OCI-LY7 (cell line): ENCODE data around the gene RSPRY1. TPM values are rescaled to one million over a fixed set of nuclear protein-coding genes. Genes with fewer than 3 reads are reported as not detected.

Experiments used
- BruUV-seq: library from RNA; stranded (reverse); fragments of 400-500 nt; replicated peaks from 2 replicates; lab custom pipeline; 2021; lab: Mats Ljungman, UMichigan
- CTCF ChIA-PET: fragments of 300-600 bp; sonication (Branson Sonifier 250); formaldehyde crosslinking; loops from one replicate; lab custom pipeline; 2022; ENCODE audit warnings: antibody characterized with exemption; ENCODE audit not compliant: unreplicated experiment; lab: Charles Lee
- POLR2A ChIA-PET: fragments of 300-600 bp; sonication (Branson Sonifier 250); formaldehyde crosslinking; loops from one replicate; lab custom pipeline; 2022; ENCODE audit warnings: antibody characterized with exemption; lab: Charles Lee
- DNase-seq: peaks from one replicate; pipeline ENCODE4 v3.0.0-alpha.2; 2015; ENCODE audit warnings: low spot score
- H2AFZ ChIP-seq: fragments of 200-600 bp; sonication (generic), shearing (Covaris generic); 2 replicates; pipeline ENCODE4 v1.6.1; 2014; ENCODE audit warnings: mild to moderate bottlenecking, antibody characterized with exemption, low read length, moderate library complexity
- H3K27ac ChIP-seq: fragments of 200-600 bp; sonication (generic); 2 replicates; pipeline ENCODE4 v1.5.1; 2014; ENCODE audit warnings: mixed run types, low read depth, mild to moderate bottlenecking, moderate library complexity, low read length, inconsistent platforms; ENCODE audit not compliant: poor library complexity, severe bottlenecking
- H3K36me3 ChIP-seq: fragments of 200-600 bp; sonication (generic); 2 replicates; pipeline ENCODE4 v1.6.1; 2014; ENCODE audit warnings: mild to moderate bottlenecking, antibody characterized with exemption, low read length, moderate library complexity, mixed read lengths; ENCODE audit not compliant: insufficient read depth
- H3K4me1 ChIP-seq: fragments of 200-600 bp; sonication (generic); 2 replicates; pipeline ENCODE4 v1.5.1; 2014; ENCODE audit warnings: mild to moderate bottlenecking, low read length; ENCODE audit not compliant: insufficient read depth, poor library complexity, severe bottlenecking
- H3K4me2 ChIP-seq: fragments of 200-600 bp; sonication (generic); 2 replicates; pipeline ENCODE4 v1.6.1; 2014; ENCODE audit warnings: mild to moderate bottlenecking, low read length
- H3K4me3 ChIP-seq: fragments of 200-600 bp; sonication (generic); 2 replicates; pipeline ENCODE4 v1.5.1; 2014; ENCODE audit warnings: mild to moderate bottlenecking, low read depth, low read length; ENCODE audit not compliant: poor library complexity, severe bottlenecking
- H3K79me2 ChIP-seq: fragments of 200-600 bp; sonication (generic); 2 replicates; pipeline ENCODE4 v1.6.1; 2016; ENCODE audit warnings: low read depth, mild to moderate bottlenecking, low read length, moderate library complexity, mixed read lengths; ENCODE audit not compliant: insufficient read depth
- H3K9me2 ChIP-seq: fragments of 200-600 bp; sonication (generic); 2 replicates; pipeline ENCODE4 v1.6.1; 2016; ENCODE audit warnings: mild to moderate bottlenecking, low read length, mixed read lengths; ENCODE audit not compliant: insufficient read depth
- H3K9me3 ChIP-seq: fragments of 200-600 bp; sonication (generic); 2 replicates; pipeline ENCODE4 v1.6.1; 2014; ENCODE audit warnings: mild to moderate bottlenecking, mixed run types, low read length, mixed read lengths
- H4K20me1 ChIP-seq: fragments of 200-600 bp; sonication (generic); 2 replicates; pipeline ENCODE4 v1.6.1; 2014; ENCODE audit warnings: mild to moderate bottlenecking, antibody characterized with exemption, low read length, moderate library complexity, mixed read lengths; ENCODE audit not compliant: insufficient read depth
- CTCF ChIP-seq: fragments of 200-600 bp; sonication (generic); conservative IDR thresholded peaks from 2 replicates; pipeline ENCODE4 v1.5.1; 2014; ENCODE audit warnings: mild to moderate bottlenecking, antibody characterized with exemption, low read length, moderate library complexity, mixed read lengths
- EZH2phosphoT487 ChIP-seq: fragments of 200-600 bp; sonication (generic); IDR thresholded peaks from 2 replicates; pipeline ENCODE4 v1.6.1; 2018; ENCODE audit warnings: low read depth, borderline replicate concordance, mild to moderate bottlenecking, mixed run types, antibody characterized with exemption, low read length, moderate library complexity, mixed read lengths
- intact Hi-C: fragments of 100-400 bp; cut with micrococcal nuclease; formaldehyde crosslinking; loops from one replicate; pipeline ENCODE4 v1.10.0; 2022; ENCODE audit not compliant: unreplicated experiment
- total RNA-seq, 2 experiments: library from RNA; depleted of rRNA in 1 of 2; stranded (reverse); fragments of >200 nt in 1 of 2; shearing (Covaris generic) in 1 of 2; gene quantifications; 2 replicates each; pipeline ENCODE4 v1.2.3, GENCODE V29; 2014 to 2022

The RSPRY1 gene
- total RNA-seq, 2 experiments from 2014 or later, result 17.1 to 25.2 TPM

GRCh38 chr16:57208926-57209325, 22.8 kb downstream of the RSPRY1 start:
- Histone ChIP-seq H3K4me1 (no peaks in the 10 kb centered on the region), H4K20me1 (no peaks in the 10 kb centered on the region), H3K4me3 (no peak overlapping the region), H3K9me2 (no peaks in the 10 kb centered on the region), H3K4me2 (no peak overlapping the region), H3K9me3 (no peaks in the 10 kb centered on the region), H3K79me2 (no peaks in the 10 kb centered on the region), H2AFZ (no peak overlapping the region), H3K27ac (no peak overlapping the region), H3K36me3 (peaks cover 89% of the 10 kb centered on the region)
- intact Hi-C loops, result no loop called here
- no peak for DNase-seq
- TF ChIP-seq EZH2phosphoT487, result no peak
- TF ChIP-seq CTCF, result no peak
- BruUV-seq, result no TSS peak
- POLR2A ChIA-PET, result interaction anchor here (1.0 kb wide), 1 partner anchor 19 kb away, joined by 3 read pairs; no protein-coding TSS in a partner anchor
- CTCF ChIA-PET, result no interaction called here

- H3K9me3 ChIP-seq, result no peaks in the 10 kb centered on the region
- no peak overlapping the region for H3K4me3 ChIP-seq
- intact Hi-C loops, result no loop called here
- peaks cover 91% of the 10 kb centered on the region for H3K36me3 ChIP-seq
- no peak for DNase-seq
- no peaks in the 10 kb centered on the region for H4K20me1 ChIP-seq
- no TSS peak for BruUV-seq
- TF ChIP-seq CTCF (no peak), EZH2phosphoT487 (no peak)
- no peak overlapping the region for H3K27ac ChIP-seq
- ChIA-PET CTCF (no interaction called here), POLR2A (no interaction called here)
- H3K4me1 ChIP-seq, result no peaks in the 10 kb centered on the region
- H3K79me2 ChIP-seq, result no peaks in the 10 kb centered on the region
- H2AFZ ChIP-seq, result no peak overlapping the region
- H3K4me2 ChIP-seq, result no peak overlapping the region
- H3K9me2 ChIP-seq, result no peaks in the 10 kb centered on the region
These were observed 23.7 kb downstream of the RSPRY1 start for GRCh38 chr16:57209780-57210179.

- H2AFZ ChIP-seq, result no peak overlapping the region
- no peaks in the 10 kb centered on the region for H4K20me1 ChIP-seq
- BruUV-seq, result no TSS peak
- peaks cover 24% of the 10 kb centered on the region; the same call in 1 of the 2 replicates for H3K9me3 ChIP-seq
- no peaks in the 10 kb centered on the region for H3K79me2 ChIP-seq
- no peak overlapping the region for H3K27ac ChIP-seq
- TF ChIP-seq CTCF, result no peak
- no peak for TF ChIP-seq EZH2phosphoT487
- H3K9me2 ChIP-seq, result no peaks in the 10 kb centered on the region
- no peak for DNase-seq
- ChIA-PET POLR2A (interaction anchor here (0.6 to 2.2 kb wide), 3 partner anchors 9 to 26 kb away, joined by 4 to 5 read pairs (median 5); no protein-coding TSS in a partner anchor), CTCF (interaction anchor here (0.5 kb wide), 1 partner anchor 200 kb away, joined by 3 read pairs; no protein-coding TSS in a partner anchor)
- peaks cover 95% of the 10 kb centered on the region for H3K36me3 ChIP-seq
- no peak overlapping the region for H3K4me3 ChIP-seq
- H3K4me2 ChIP-seq, result no peak overlapping the region
- intact Hi-C loops, result no loop called here
- H3K4me1 ChIP-seq, result no peaks in the 10 kb centered on the region
These were observed 27.3 kb downstream of the RSPRY1 start for GRCh38 chr16:57213462-57213861.
